GM18498 (cell line): Measurements from ENCODE around the gene ADGRV1.
"Not testable (repeated sequence)": the region's sequence is repeated elsewhere in the genome, so short reads cannot be mapped to it uniquely, and the experiment has no call there.

Source experiments
- ATAC-seq: cut with Tn5 transposase; IDR thresholded peaks from one replicate; pipeline ENCODE4 v1.9.1; 2021; ENCODE audit warnings: mild to moderate bottlenecking, moderate library complexity; ENCODE audit not compliant: unreplicated experiment

Gene ADGRV1

GRCh38 chr5:90641528-90641927, 82.9 kb downstream of the ADGRV1 start:
- ATAC-seq: no peak

GRCh38 chr5:90642706-90643229, 84.2 kb downstream of the ADGRV1 start:
- no peak for ATAC-seq

GRCh38 chr5:90644132-90644531, 85.5 kb downstream of the ADGRV1 start:
- ATAC-seq: no peak

- no peak for ATAC-seq
Observed at GRCh38 chr5:90645024-90645610, 86.5 kb downstream of the ADGRV1 start.

- ATAC-seq: no peak
Observed at GRCh38 chr5:90650767-90651166, 92.2 kb downstream of the ADGRV1 start.

GRCh38 chr5:90654215-90654614, 95.6 kb downstream of the ADGRV1 start:
- no peak for ATAC-seq

- no peak for ATAC-seq
Observed at GRCh38 chr5:90655423-90655822, 96.8 kb downstream of the ADGRV1 start.

- no peak for ATAC-seq
Observed at GRCh38 chr5:90657030-90657429, 98.4 kb downstream of the ADGRV1 start.

- no peak for ATAC-seq
Observed at GRCh38 chr5:90657788-90658187, 99.2 kb downstream of the ADGRV1 start.

- no peak for ATAC-seq
Observed at GRCh38 chr5:90658620-90659019, 100.0 kb downstream of the ADGRV1 start.

GRCh38 chr5:90668079-90668565, 109.5 kb downstream of the ADGRV1 start:
- ATAC-seq: not testable (repeated sequence)

GRCh38 chr5:90675222-90675621, 116.6 kb downstream of the ADGRV1 start:
- no peak for ATAC-seq

- ATAC-seq: no peak
Observed at GRCh38 chr5:90680921-90681563, 122.4 kb downstream of the ADGRV1 start.

- no peak for ATAC-seq
Observed at GRCh38 chr5:90682278-90682677, 123.7 kb downstream of the ADGRV1 start.

- no peak for ATAC-seq
Observed at GRCh38 chr5:90685425-90686022, 126.9 kb downstream of the ADGRV1 start.

- not testable (repeated sequence) for ATAC-seq
Observed at GRCh38 chr5:90686363-90686762, 127.8 kb downstream of the ADGRV1 start.

GRCh38 chr5:90687458-90687857, 128.9 kb downstream of the ADGRV1 start:
- ATAC-seq: not testable (repeated sequence)

- no peak for ATAC-seq
Observed at GRCh38 chr5:90689064-90689463, 130.5 kb downstream of the ADGRV1 start.

GRCh38 chr5:90690307-90690706, 131.7 kb downstream of the ADGRV1 start:
- no peak for ATAC-seq

GRCh38 chr5:90691533-90691932, 132.9 kb downstream of the ADGRV1 start:
- ATAC-seq: no peak

- no peak for ATAC-seq
Observed at GRCh38 chr5:90696153-90696552, 137.6 kb downstream of the ADGRV1 start.

GRCh38 chr5:90700299-90700698, 141.7 kb downstream of the ADGRV1 start:
- no peak for ATAC-seq
